ENCODE measurements around the gene ICAM5.
"Not testable (repeated sequence)": the region's sequence is repeated elsewhere in the genome, so short reads cannot be mapped to it uniquely, and the experiment has no call there.

DNA sequence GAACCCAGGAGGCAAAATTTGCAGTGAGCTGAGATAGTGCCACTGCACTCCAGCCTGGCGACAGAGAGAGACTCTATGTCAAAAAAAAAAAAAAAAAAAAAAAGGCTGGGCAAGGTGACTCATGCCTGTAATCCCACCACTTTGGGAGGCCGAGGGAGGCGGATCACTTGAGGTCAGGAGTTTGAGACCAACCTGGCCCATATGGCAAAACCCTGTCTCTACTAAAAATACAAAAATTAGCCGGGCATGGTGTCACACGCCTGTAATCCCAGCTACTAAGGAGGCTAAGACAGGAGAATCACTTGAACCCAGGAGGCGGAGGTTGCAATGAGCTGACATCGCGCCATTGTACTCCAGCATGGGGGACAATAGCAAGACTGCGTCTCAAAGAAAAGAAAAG is 47.0 kb downstream of the ICAM5 start:
- not testable (repeated sequence) for TF ChIP-seq FOXP2 (optimal IDR thresholded peaks at IDR 0.05; ENCODE audit: control extremely low read depth, extremely low read length, insufficient read depth); POLR2AphosphoS5 (IDR thresholded peaks at IDR 0.05; ENCODE audit: borderline replicate concordance, low read depth, low read length); EZH2 (IDR thresholded peaks at IDR 0.05)

Data from SK-N-MC (cell line).